ENCODE data around the gene CIC. TPM values are rescaled to one million over a fixed set of nuclear protein-coding genes. Genes with fewer than 3 reads are reported as not detected.

The CIC gene
- total RNA-seq, 1 donor from 2014 or later, result 96.5 TPM

DNA sequence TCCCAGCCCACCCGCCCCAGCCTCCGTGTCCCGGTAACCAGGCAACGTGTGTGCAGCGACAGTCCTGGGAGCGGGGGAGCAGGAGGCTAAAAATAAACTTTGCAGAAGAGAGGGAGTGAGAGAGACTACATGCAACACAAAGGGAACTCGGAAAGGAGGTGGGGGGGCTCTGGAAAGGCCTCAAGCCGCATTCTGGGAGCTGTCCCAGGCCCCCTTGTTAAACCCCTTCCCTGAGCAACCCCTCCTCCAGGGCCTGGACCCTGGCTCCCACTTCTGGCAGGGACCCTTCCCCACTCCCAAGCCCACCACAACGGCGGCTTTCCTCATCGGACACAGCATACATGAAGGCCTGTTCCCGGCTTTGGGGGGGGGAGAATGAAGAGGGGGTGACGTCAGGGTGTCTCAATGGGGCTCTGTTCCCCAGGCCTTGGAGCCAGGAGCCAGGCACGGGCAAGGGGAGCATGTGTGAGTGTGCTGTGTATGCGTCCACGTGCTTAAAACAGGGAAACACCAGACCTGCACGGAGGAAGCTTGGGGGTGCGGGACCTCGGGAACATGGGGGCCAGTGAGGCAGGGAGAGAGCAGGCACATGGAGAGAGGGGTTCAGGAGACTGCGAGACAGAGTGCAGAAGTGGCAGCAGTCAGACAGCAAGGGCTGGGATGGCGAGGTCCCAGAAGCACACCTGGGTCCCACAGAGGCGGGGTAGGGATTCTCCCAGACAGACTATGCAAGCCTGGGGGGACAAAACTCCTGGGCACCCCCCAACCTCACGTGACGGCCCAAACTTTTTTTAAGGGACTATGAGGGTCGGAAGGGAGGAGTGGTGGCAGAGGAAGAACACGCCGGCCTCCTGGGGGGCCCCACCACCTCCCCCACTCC, 16.4 kb upstream of the CIC start:
- Mint-ChIP-seq H3K27me3 (peaks cover 5% of the 10 kb centered on the region), H3K4me3 (peak overlapping the region; percentile 80), H3K4me1 (peaks cover 28% of the 10 kb centered on the region), H3K9me3 (no peaks in the 10 kb centered on the region), H3K27ac (peak overlapping the region; percentile 74), H3K36me3 (ENCODE audit: low read depth) (peaks cover 13% of the 10 kb centered on the region)
- DNase-seq, result no peak
- TF ChIP-seq, protein P1, sequence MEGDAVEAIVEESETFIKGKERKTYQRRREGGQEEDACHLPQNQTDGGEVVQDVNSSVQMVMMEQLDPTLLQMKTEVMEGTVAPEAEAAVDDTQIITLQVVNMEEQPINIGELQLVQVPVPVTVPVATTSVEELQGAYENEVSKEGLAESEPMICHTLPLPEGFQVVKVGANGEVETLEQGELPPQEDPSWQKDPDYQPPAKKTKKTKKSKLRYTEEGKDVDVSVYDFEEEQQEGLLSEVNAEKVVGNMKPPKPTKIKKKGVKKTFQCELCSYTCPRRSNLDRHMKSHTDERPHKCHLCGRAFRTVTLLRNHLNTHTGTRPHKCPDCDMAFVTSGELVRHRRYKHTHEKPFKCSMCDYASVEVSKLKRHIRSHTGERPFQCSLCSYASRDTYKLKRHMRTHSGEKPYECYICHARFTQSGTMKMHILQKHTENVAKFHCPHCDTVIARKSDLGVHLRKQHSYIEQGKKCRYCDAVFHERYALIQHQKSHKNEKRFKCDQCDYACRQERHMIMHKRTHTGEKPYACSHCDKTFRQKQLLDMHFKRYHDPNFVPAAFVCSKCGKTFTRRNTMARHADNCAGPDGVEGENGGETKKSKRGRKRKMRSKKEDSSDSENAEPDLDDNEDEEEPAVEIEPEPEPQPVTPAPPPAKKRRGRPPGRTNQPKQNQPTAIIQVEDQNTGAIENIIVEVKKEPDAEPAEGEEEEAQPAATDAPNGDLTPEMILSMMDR (IDR thresholded peaks at IDR 0.05), result no peak
- no peak for ATAC-seq (ENCODE audit: low read depth)
- ChIA-PET CTCF (no interaction called here), POLR2A (interaction anchor here (0.9 to 3.9 kb wide), 6 partner anchors 10 to 139 kb away, joined by 3 to 19 read pairs (median 4); partner anchors contain the start of genes CIC, GSK3A, PAFAH1B3 and PRR19)
- intact Hi-C loops (cut with micrococcal nuclease), result loop anchor here (1.0 kb wide), 1 partner anchor 8 kb away; no protein-coding TSS in a partner anchor

DNA sequence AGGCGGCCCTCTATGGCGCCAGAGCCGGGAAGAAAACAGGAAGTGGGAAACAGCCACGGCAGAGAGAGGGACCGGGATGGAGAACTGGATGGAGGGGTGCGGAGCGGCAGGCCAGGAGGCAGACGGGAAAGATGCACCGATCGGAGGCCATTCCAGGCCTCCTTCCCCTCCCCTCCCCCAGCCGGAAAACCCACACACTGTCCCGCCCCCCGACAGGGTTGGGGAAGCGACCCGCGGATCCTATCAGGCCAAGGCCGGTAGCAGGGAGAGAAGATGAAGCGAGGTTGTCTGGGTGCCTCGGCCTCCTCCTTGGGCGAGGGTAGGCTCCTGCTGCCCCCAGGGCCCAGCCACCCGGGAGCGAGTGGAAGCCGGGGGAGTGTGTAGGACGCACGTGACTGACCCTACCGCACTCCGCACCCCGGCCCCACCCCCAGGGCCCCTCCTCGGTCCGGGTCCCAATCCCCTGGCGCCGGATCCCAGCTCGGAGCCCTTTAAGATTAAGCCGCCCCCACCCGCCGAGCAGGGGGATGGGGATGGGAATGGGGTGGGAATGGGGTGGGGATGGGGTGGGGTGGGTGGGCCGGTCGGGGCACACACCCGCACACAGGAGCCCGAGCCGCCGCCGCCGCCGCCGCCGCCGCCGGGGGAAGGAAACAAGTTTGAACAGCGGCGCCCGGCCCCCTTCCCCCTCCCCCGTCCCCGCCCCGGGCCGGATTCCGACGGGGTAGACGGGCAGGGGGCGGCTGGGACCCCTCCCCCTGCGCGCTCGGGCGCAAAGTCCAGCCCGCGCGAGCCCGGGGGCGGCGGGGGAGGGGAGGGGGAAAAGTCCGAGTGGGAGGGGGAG, 15.6 kb upstream of the CIC start:
- H3K36me3 Mint-ChIP-seq (ENCODE audit: low read depth), result peaks cover 13% of the 10 kb centered on the region
- ChIA-PET POLR2A (interaction anchor here (0.6 to 3.9 kb wide), 4 partner anchors 11 to 388 kb away, joined by 3 to 19 read pairs (median 12); partner anchors contain the start of genes CIC and GSK3A), CTCF (no interaction called here)
- intact Hi-C loops (cut with micrococcal nuclease), result loop anchor here (1.0 kb wide), 2 partner anchors 9 to 27 kb away; no protein-coding TSS in a partner anchor
- H3K4me1 Mint-ChIP-seq, result peaks cover 28% of the 10 kb centered on the region
- peak overlapping the region; percentile 74 for H3K27ac Mint-ChIP-seq
- ATAC-seq (ENCODE audit: low read depth) (peak; percentile 23), DNase-seq (peak; percentile 71)
- H3K9me3 Mint-ChIP-seq, result no peaks in the 10 kb centered on the region
- H3K27me3 Mint-ChIP-seq, result peaks cover 5% of the 10 kb centered on the region
- TF ChIP-seq, protein P1 (IDR thresholded peaks at IDR 0.05), result no peak
- H3K4me3 Mint-ChIP-seq, result peak overlapping the region; percentile 84

DNA sequence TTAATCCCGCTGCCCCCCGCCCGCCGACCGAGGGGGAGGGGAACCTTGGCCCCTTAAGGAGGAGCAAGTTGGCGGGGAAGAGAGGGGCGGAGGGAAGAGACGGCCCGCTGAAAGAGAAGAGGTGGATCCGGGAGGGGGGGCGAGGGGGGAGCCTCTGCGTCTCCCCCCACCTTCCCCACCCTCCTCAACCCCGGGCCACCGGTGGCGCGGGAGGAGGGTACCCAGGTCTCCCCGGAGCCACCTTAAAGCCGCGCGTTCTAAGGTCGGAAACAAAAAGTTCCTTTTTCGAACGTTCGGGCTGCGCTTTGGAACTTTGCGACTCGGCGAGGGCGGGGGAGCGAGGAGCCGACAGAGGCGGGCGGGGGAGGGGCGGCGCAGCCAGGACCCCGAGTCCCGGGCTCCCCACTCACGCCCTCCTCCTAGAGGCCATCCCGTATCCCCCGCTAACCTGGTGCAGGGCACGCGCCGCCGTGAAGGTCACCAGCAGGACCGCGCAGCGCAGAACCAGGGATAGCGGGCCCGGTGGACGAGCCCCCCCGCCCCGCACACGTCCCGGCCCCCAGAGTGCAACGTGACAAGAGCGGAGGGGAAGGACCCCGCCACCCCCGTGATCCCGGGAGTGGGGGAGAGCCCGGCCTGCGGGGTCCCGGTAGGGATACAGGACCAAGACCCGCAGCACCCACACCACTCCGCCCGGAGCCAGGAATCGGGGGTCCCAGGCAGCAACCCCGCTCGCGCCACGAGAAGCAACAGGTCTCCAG, 14.8 kb upstream of the CIC start:
- POLR2A ChIA-PET, result interaction anchor here (0.6 to 3.0 kb wide), 2 partner anchors 11 to 389 kb away, joined by 4 to 19 read pairs; partner anchors contain the start of gene GSK3A
- DNase-seq (peak; percentile 75), ATAC-seq (ENCODE audit: low read depth) (peak; percentile 49)
- Mint-ChIP-seq H3K27me3 (peaks cover 5% of the 10 kb centered on the region), H3K27ac (peak overlapping the region; percentile 73), H3K4me1 (peaks cover 28% of the 10 kb centered on the region), H3K36me3 (ENCODE audit: low read depth) (peaks cover 6% of the 10 kb centered on the region), H3K4me3 (peak overlapping the region; percentile 84), H3K9me3 (no peaks in the 10 kb centered on the region)
- CTCF ChIA-PET, result no interaction called here
- TF ChIP-seq, protein P1 (IDR thresholded peaks at IDR 0.05), result no peak
- intact Hi-C loops (cut with micrococcal nuclease), result loop anchor here (1.0 kb wide), 1 partner anchor 26 kb away; no protein-coding TSS in a partner anchor

DNA sequence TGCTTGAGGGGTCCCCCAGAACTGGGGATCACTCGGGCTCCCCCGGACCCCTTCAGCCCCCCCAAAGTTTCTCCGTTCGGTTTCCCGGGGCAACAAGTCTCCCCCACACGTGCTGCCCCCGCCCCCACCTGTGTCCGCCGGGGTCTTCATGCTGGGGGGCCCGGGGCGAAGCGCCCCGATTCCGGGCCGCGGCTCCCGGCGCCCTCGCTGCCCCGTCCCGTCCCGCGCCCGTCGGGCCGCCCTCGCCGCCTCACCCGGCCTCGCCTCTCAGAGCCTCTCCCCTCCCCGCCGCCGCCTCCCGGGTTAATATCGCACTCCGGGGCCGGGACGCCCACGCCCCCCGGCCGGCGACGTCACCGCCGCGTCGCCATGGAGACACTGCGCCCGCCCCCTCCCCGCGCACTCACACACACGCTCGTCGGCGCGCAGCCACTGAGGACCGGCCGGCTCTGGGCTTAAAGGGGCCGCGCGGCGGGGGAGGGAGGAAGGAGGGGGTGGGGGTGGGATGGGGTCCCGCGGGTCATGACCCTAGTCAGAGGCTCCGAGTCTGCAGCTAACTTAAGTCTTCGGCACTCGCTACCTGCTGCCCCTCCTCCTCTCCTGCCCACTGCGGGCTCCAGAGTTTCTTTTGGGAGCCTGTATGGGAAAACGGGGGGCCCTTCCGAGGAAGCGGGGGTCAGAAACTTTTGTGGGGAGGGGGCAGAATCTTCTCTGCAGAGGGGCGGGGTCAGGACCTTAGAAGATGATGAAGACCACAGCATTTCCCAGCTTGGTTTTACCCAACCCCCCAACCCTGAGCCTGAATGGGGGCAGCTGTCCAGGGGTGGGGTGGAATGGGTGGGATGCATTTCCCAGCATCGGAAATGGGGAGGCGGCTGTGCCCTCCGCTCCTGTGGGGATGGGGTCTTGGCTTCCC, 13.9 kb upstream of the CIC start, which contains the start of gene ERF:
TSS of gene ERF (minus strand) at position 279 of the 916 bp plus-strand sequence. CDS start at position 150, 129 bp downstream.
- ChIA-PET CTCF (no interaction called here), POLR2A (interaction anchor here (0.7 to 1.9 kb wide), 6 partner anchors 8 to 28 kb away, joined by 3 to 8 read pairs (median 6); no protein-coding TSS in a partner anchor)
- H3K4me1 Mint-ChIP-seq, result peaks cover 28% of the 10 kb centered on the region
- peak within 1 kb of the TSS; percentile 73 for H3K27ac Mint-ChIP-seq
- no peaks in the 10 kb centered on the region for H3K36me3 Mint-ChIP-seq (ENCODE audit: low read depth)
- no peaks in the 10 kb centered on the region for H3K9me3 Mint-ChIP-seq
- DNase-seq (peak; percentile 97), ATAC-seq (ENCODE audit: low read depth) (peak; percentile 76)
- TF ChIP-seq, protein P1 (IDR thresholded peaks at IDR 0.05), result no peak
- H3K27me3 Mint-ChIP-seq, result peaks cover 5% of the 10 kb centered on the region
- H3K4me3 Mint-ChIP-seq, result peak within 1 kb of the TSS; percentile 84
- intact Hi-C loops (cut with micrococcal nuclease), result loop anchor here (1.0 kb wide), 5 partner anchors 13 to 123 kb away; partner anchors contain the start of genes DEDD2, PAFAH1B3, POU2F2 and PRR19

Measured in activated B cell treated with CpG ODN at 0.5 μM for 24 hours (primary cell).